Measurements from ENCODE around the gene FBXL17. TPM values are rescaled to one million over a fixed set of nuclear protein-coding genes. Genes with fewer than 3 reads are reported as not detected.

Gene FBXL17
- total and polyA plus RNA-seq, 2 of the 13 experiments (the other 11 are each of a cell fraction or from before 2014, with no cell fraction given) = 3.0 to 7.9 TPM

DNA sequence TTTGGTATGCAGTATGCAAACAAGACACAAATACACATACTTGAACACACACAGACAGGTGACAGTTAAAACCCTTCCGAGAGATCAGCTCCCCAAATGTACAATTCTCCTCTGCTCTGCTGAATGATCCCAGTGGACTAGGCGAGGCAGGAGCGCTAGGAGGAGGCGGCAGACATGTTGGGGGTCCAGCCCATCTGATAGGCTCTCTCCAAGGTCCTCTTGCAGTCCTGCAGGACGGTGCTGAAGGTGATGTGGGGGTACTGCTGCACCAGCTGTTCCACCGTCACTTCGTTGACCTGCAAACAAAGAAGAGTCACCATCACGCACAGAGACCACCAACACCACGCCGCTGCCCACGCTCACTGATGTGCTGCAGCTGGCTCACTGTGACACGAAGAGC, 520.3 kb downstream of the FBXL17 start (continued):
- TF ChIP-seq, protein P1, sequence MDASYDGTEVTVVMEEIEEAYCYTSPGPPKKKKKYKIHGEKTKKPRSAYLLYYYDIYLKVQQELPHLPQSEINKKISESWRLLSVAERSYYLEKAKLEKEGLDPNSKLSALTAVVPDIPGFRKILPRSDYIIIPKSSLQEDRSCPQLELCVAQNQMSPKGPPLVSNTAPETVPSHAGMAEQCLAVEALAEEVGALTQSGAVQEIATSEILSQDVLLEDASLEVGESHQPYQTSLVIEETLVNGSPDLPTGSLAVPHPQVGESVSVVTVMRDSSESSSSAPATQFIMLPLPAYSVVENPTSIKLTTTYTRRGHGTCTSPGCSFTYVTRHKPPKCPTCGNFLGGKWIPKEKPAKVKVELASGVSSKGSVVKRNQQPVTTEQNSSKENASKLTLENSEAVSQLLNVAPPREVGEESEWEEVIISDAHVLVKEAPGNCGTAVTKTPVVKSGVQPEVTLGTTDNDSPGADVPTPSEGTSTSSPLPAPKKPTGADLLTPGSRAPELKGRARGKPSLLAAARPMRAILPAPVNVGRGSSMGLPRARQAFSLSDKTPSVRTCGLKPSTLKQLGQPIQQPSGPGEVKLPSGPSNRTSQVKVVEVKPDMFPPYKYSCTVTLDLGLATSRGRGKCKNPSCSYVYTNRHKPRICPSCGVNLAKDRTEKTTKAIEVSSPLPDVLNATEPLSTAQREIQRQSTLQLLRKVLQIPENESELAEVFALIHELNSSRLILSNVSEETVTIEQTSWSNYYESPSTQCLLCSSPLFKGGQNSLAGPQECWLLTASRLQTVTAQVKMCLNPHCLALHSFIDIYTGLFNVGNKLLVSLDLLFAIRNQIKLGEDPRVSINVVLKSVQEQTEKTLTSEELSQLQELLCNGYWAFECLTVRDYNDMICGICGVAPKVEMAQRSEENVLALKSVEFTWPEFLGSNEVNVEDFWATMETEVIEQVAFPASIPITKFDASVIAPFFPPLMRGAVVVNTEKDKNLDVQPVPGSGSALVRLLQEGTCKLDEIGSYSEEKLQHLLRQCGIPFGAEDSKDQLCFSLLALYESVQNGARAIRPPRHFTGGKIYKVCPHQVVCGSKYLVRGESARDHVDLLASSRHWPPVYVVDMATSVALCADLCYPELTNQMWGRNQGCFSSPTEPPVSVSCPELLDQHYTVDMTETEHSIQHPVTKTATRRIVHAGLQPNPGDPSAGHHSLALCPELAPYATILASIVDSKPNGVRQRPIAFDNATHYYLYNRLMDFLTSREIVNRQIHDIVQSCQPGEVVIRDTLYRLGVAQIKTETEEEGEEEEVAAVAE (CRISPR knock-in tag; IDR thresholded peaks at IDR 0.05; ENCODE audit: borderline replicate concordance) = no peak

DNA sequence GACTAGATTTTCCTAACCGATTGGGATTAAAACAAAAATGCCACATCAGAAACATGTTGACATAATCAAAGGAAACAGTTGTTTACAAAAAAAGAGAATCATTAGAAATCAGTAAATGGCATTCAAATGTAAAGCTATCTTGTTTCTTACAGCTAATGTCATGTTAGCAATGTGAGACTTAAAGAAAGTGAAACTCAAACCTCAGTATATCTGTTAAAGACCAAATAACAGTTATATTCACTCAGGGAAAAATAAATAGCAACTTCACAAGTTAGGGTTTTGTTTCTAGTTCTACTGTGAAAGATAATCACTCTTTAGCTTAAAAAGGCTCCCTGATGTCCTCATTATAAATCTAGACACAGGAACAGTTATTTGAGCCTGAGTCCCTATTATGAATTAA, 521.9 kb downstream of the FBXL17 start:
- Histone ChIP-seq H3K4me3 (replicated peaks in 1 of 3; ENCODE audit: insufficient read depth in 1 of 3, low read depth in 2 of 3, low read length in 3 of 3) (no peak overlapping the region), H3K9ac (ENCODE audit: insufficient read depth, low read depth, low read length) (no peak overlapping the region), H4K20me1 (ENCODE audit: insufficient read depth, low read length) (no peaks in the 10 kb centered on the region), H3K79me2 (ENCODE audit: insufficient read depth, low read length) (no peaks in the 10 kb centered on the region), H2AFZ (ENCODE audit: low read length) (no peak overlapping the region), H3K9me3 (ENCODE audit: low read length) (no peaks in the 10 kb centered on the region), H3K4me1 (ENCODE audit: insufficient read depth, low read length) (no peaks in the 10 kb centered on the region), H3K4me2 (ENCODE audit: low read depth, low read length) (no peak overlapping the region), H3K36me3 (replicated peaks in 1 of 2; ENCODE audit: control insufficient read depth in 1 of 2, insufficient read depth in 2 of 2, low read length in 2 of 2) (no peaks in the 10 kb centered on the region), H3K27me3 (ENCODE audit: control insufficient read depth in 1 of 2, insufficient read depth in 2 of 2, low read length in 2 of 2) (no peaks in the 10 kb centered on the region), H3K27ac (ENCODE audit: extremely low read length, insufficient read depth, low read length) (no peak overlapping the region)
- intact Hi-C loops (cut with micrococcal nuclease; ENCODE audit: unreplicated experiment) = no loop called here
- ChIA-PET POLR2A (no interaction called here), CTCF (ENCODE audit: low intra/inter-chr PET ratio, low total read pairs) (no interaction called here)
- FAIRE-seq (no peak), ATAC-seq (no peak), DNase-seq (ENCODE audit: low spot score) (no peak)
- BruUV-seq (replicated peaks) = no TSS peak
- in situ Hi-C loops (cut with HindIII; ENCODE audit: extremely low pct_ligation_motif_present, low pct_unique_long_range_greater_than_20kb) = no loop called here
- 92% methylated on average over 1 of the region's 1 CpG for WGBS (ENCODE audit: low lambda C conversion rate)
- TF ChIP-seq HDAC6 (IDR thresholded peaks at IDR 0.05; ENCODE audit: low read depth, low read length) (no peak), REXO4 (CRISPR knock-in tag; IDR thresholded peaks at IDR 0.05; ENCODE audit: borderline replicate concordance) (no peak), ZBTB7A (CRISPR knock-in tag; IDR thresholded peaks at IDR 0.05) (no peak), ZNF331 (CRISPR knock-in tag; IDR thresholded peaks at IDR 0.05) (no peak), ZNF598 (CRISPR knock-in tag; IDR thresholded peaks at IDR 0.05; ENCODE audit: borderline replicate concordance) (no peak), RFX3 (CRISPR knock-in tag; IDR thresholded peaks at IDR 0.05) (no peak), ZNF33B (CRISPR knock-in tag; IDR thresholded peaks at IDR 0.05) (no peak), EP300 (IDR thresholded peaks at IDR 0.05; ENCODE audit: low read depth in 2 of 2, low read length in 2 of 2) (no peak), EP300 (CRISPR knock-in tag; IDR thresholded peaks at IDR 0.05; ENCODE audit: borderline replicate concordance) (no peak), ZBTB38 (CRISPR knock-in tag; IDR thresholded peaks at IDR 0.05) (no peak), GZF1 (CRISPR knock-in tag; IDR thresholded peaks at IDR 0.05) (no peak), GFI1 (CRISPR knock-in tag; IDR thresholded peaks at IDR 0.05; ENCODE audit: borderline replicate concordance) (no peak), BRD4 (CRISPR knock-in tag; IDR thresholded peaks at IDR 0.05) (no peak), KDM5B (CRISPR knock-in tag; IDR thresholded peaks at IDR 0.05; ENCODE audit: borderline replicate concordance) (no peak), IRX3 (CRISPR knock-in tag; IDR thresholded peaks at IDR 0.05; ENCODE audit: borderline replicate concordance, low read depth) (no peak)
- TF ChIP-seq, protein P2, sequence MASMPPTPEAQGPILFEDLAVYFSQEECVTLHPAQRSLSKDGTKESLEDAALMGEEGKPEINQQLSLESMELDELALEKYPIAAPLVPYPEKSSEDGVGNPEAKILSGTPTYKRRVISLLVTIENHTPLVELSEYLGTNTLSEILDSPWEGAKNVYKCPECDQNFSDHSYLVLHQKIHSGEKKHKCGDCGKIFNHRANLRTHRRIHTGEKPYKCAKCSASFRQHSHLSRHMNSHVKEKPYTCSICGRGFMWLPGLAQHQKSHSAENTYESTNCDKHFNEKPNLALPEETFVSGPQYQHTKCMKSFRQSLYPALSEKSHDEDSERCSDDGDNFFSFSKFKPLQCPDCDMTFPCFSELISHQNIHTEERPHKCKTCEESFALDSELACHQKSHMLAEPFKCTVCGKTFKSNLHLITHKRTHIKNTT (CRISPR knock-in tag; IDR thresholded peaks at IDR 0.05) = no peak
- TF ChIP-seq, protein P3, sequence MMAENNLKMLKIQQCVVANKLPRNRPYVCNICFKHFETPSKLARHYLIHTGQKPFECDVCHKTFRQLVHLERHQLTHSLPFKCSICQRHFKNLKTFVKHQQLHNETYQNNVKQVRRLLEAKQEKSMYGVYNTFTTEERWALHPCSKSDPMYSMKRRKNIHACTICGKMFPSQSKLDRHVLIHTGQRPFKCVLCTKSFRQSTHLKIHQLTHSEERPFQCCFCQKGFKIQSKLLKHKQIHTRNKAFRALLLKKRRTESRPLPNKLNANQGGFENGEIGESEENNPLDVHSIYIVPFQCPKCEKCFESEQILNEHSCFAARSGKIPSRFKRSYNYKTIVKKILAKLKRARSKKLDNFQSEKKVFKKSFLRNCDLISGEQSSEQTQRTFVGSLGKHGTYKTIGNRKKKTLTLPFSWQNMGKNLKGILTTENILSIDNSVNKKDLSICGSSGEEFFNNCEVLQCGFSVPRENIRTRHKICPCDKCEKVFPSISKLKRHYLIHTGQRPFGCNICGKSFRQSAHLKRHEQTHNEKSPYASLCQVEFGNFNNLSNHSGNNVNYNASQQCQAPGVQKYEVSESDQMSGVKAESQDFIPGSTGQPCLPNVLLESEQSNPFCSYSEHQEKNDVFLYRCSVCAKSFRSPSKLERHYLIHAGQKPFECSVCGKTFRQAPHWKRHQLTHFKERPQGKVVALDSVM (CRISPR knock-in tag; IDR thresholded peaks at IDR 0.05) = no peak
